Heart left ventricle (tissue), 16 donors: ENCODE measurements around the gene VEZT. TPM values are rescaled to one million over a fixed set of nuclear protein-coding genes. Genes with fewer than 3 reads are reported as not detected.

Source experiments
- ATAC-seq, 4 donors: fragments of 200-7000 bp; cut with Tn5 transposase; one replicate each; pipeline ENCODE4 v1.9.1; 2020 to 2022; ENCODE audit warnings: moderate library complexity in 4 of 4, mild to moderate bottlenecking in 3 of 4, moderate number of reproducible peaks in 1 of 4
- DNase-seq, 5 donors: peaks; one replicate each; pipeline ENCODE4 v3.0.0-alpha.2; 2020
- H3K27ac ChIP-seq, 12 donors: fragments of 200-600 bp; sonication (generic) in 4 of 12; one replicate each; pipeline versions ENCODE4 v1.5.0 to v1.8.0; 2016 to 2022; ENCODE audit warnings: mild to moderate bottlenecking in 2 of 12
- H3K27me3 ChIP-seq, 9 donors: fragments of 200-600 bp; sonication (generic) in 2 of 9; one replicate each; pipeline versions ENCODE4 v1.5.1 to v1.8.0; 2016 to 2022; ENCODE audit warnings: mild to moderate bottlenecking in 3 of 9
- H3K36me3 ChIP-seq, 9 donors: fragments of 200-600 bp; sonication (generic) in 2 of 9; one replicate each; pipeline versions ENCODE4 v1.5.0 to v1.8.0; 2018 to 2022; ENCODE audit warnings: mild to moderate bottlenecking in 2 of 9
- H3K4me1 ChIP-seq, 12 donors: fragments of 200-600 bp; sonication (generic) in 4 of 12; one replicate each; pipeline versions ENCODE4 v1.5.0 to v1.8.0; 2016 to 2022; ENCODE audit warnings: mild to moderate bottlenecking in 3 of 12
- H3K4me3 ChIP-seq, 12 donors: fragments of 200-600 bp; sonication (generic) in 4 of 12; one replicate each; pipeline versions ENCODE4 v1.5.0 to v1.8.0; 2017 to 2022; ENCODE audit warnings: mild to moderate bottlenecking in 9 of 12, moderate library complexity in 4 of 12
- H3K9me3 ChIP-seq, 12 donors: fragments of 200-600 bp; sonication (generic) in 4 of 12; one replicate each; pipeline versions ENCODE4 v1.5.0 to v1.8.0; 2016 to 2022; ENCODE audit warnings: mild to moderate bottlenecking in 1 of 12
- POLR2A ChIP-seq, 2 donors: fragments of 450-650 bp; IDR thresholded peaks; one replicate each; pipeline ENCODE4 v1.6.1; 2017; ENCODE audit warnings: antibody characterized with exemption in 2 of 2, mild to moderate bottlenecking in 2 of 2, moderate library complexity in 2 of 2
- WGBS, 4 donors: extraction: QIAGEN DNeasy Blood & Tissue Kit in 2 of 4; methylation state at CpG; one replicate each; pipeline versions ENCODE4 v1.1.5 to v1.1.7; 2013 to 2018; 5-methylcytosine and 5-hydroxymethylcytosine counted together
- intact Hi-C, 10 donors: fragments of 100-400 bp; cut with DNase I; formaldehyde crosslinking; loops; one replicate each; pipeline versions ENCODE4 v1.11.1 to v1.14.2; 2022
- polyA plus RNA-seq, 2 donors: library from polyadenylated mRNA; stranded (reverse); fragments of 200-250 nt; gene quantifications; one replicate each; pipeline ENCODE4 v1.2.3, GENCODE V29; 2013
- total RNA-seq, 9 donors: library from RNA; depleted of rRNA in 2 of 9; stranded (reverse); fragments of >200 nt in 2 of 9; fragmentation: NEBNext Ultra II Directional in 3 of 9; extraction: Animal tissue kit (Norgen Biotek cat#: 25700) in 3 of 9; gene quantifications; one replicate each; pipeline versions ENCODE4 v1.1.0 to v1.2.4, GENCODE V29; 2016 to 2023
- TF ChIP-seq, protein P1 (sequence below), 12 donors: fragments of 200-600 bp; sonication (generic) in 4 of 12; IDR thresholded peaks; one replicate each; pipeline versions ENCODE4 v1.5.0 to v1.8.0; 2018 to 2022; ENCODE audit warnings: antibody characterized with exemption in 12 of 12, mild to moderate bottlenecking in 5 of 12
- donor health status: ischemic (EF 13 %, LVEDD 7.1; RV severe dilation, severe dysfunction).
- donor health status: healthy with polysubstance abuse.
- donor health status: DM: no; HTN: yes; CAD: no.
- donor health status: DM: no; HTN: no; CAD: no.
- donor health status: ischemic (EF 25% LVEDD 6.9; RV normal size, moderate dysfunction).
- donor health status: ischemic (EF 25% LVEDD 5.7; RV mildly dilated, moderate dysfunction).
- donor health status: healthy.
- donor health status: DM: yes; HTN: yes; CAD: no.
- donor health status: ischemic (EF 35%, LVEDD 5.7; RV mildly dilated, moderate dysfunction).
- donor health status: nonischemic (EF 11% LVEDD 7.7; RV severe dilation, severe dysfunction).
- donor health status: DM: yes; HTN: yes; CAD: no.
- donor health status: PGD.
- donor health status: ischemic (EF 29% LVEDD 5.4; RV normal size, mild dysfunction).
- donor health status: nonischemic (EF 23%, LVEDD 6.1; RV moderate dilation, normal function).

The VEZT gene
- total and polyA plus RNA-seq, 11 donors: 14.6 to 89.9 (median 65.2) TPM

DNA sequence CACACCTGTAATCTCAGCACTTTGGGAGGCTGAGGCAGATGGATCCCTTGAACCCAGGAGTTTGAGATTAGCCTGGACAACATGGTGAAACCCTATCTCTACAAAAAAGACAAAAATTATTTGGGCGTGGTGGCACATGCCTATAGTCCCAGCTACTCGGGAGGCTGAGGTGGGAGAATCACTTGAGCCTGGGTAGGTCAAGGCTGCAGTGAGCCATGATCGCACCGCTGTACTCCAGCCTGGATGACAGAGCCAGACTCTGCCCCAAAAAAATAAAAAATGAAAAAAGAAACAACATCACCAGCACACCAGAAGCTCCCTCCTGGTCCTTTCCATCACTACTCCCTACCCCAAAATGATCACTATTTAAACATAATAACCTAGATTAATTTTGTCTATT lies 2.6 kb downstream of the VEZT start:
- no peak for ATAC-seq
- Histone ChIP-seq H3K36me3 (peaks cover 0 to 11% (median 7%) of the 10 kb centered on the region in 9 donors), H3K4me3 (no peak overlapping the region), H3K4me1 (peaks cover 0 to 56% (median 29%) of the 10 kb centered on the region in 12 donors), H3K27me3 (no peaks in the 10 kb centered on the region), H3K27ac (peak overlapping the region in 1 of 12 donors; percentile 4), H3K9me3 (no peaks in the 10 kb centered on the region)
- TF ChIP-seq, protein P1, sequence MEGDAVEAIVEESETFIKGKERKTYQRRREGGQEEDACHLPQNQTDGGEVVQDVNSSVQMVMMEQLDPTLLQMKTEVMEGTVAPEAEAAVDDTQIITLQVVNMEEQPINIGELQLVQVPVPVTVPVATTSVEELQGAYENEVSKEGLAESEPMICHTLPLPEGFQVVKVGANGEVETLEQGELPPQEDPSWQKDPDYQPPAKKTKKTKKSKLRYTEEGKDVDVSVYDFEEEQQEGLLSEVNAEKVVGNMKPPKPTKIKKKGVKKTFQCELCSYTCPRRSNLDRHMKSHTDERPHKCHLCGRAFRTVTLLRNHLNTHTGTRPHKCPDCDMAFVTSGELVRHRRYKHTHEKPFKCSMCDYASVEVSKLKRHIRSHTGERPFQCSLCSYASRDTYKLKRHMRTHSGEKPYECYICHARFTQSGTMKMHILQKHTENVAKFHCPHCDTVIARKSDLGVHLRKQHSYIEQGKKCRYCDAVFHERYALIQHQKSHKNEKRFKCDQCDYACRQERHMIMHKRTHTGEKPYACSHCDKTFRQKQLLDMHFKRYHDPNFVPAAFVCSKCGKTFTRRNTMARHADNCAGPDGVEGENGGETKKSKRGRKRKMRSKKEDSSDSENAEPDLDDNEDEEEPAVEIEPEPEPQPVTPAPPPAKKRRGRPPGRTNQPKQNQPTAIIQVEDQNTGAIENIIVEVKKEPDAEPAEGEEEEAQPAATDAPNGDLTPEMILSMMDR (IDR thresholded peaks at IDR 0.05): no peak
- no peak for TF ChIP-seq POLR2A (IDR thresholded peaks at IDR 0.05)
- intact Hi-C loops: loop anchor here in 1 of 10 donors (10.0 kb wide), 1 partner anchor 55 kb away; no protein-coding TSS in a partner anchor
- WGBS, 4 donors: 82 to 97% (median 90%) methylated on average over 4 of the region's 4 CpGs
- no peak for DNase-seq

DNA sequence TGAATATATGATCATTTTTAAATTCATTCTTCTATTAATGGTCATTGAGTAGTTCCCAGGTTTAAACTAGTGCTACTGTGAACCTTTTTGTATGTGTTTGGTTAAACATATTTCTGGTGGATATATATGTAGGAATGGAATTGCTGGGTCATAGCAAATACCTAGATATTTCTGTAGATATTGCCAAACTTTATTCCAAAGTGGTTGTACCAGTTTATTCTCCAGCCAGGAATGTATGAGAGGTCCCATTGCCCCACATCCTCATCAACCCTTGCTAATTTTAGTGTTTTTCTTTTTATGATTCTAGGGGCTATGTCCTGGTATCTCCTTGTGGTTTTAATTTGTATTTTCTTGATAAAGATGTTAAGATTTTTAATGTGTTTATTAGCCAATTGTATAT lies 3.1 kb downstream of the VEZT start:
- Histone ChIP-seq H3K36me3 (peaks cover 0 to 14% (median 8%) of the 10 kb centered on the region in 9 donors), H3K27me3 (no peaks in the 10 kb centered on the region), H3K4me1 (peaks cover 0 to 51% (median 24%) of the 10 kb centered on the region in 12 donors), H3K27ac (peak overlapping the region in 1 of 12 donors; percentile 25), H3K9me3 (no peaks in the 10 kb centered on the region), H3K4me3 (no peak overlapping the region)
- ATAC-seq (no peak), DNase-seq (no peak)
- intact Hi-C loops: loop anchor here in 1 of 10 donors (10.0 kb wide), 1 partner anchor 54 kb away; no protein-coding TSS in a partner anchor
- no peak for TF ChIP-seq POLR2A (IDR thresholded peaks at IDR 0.05)
- TF ChIP-seq, protein P1 (IDR thresholded peaks at IDR 0.05): no peak

DNA sequence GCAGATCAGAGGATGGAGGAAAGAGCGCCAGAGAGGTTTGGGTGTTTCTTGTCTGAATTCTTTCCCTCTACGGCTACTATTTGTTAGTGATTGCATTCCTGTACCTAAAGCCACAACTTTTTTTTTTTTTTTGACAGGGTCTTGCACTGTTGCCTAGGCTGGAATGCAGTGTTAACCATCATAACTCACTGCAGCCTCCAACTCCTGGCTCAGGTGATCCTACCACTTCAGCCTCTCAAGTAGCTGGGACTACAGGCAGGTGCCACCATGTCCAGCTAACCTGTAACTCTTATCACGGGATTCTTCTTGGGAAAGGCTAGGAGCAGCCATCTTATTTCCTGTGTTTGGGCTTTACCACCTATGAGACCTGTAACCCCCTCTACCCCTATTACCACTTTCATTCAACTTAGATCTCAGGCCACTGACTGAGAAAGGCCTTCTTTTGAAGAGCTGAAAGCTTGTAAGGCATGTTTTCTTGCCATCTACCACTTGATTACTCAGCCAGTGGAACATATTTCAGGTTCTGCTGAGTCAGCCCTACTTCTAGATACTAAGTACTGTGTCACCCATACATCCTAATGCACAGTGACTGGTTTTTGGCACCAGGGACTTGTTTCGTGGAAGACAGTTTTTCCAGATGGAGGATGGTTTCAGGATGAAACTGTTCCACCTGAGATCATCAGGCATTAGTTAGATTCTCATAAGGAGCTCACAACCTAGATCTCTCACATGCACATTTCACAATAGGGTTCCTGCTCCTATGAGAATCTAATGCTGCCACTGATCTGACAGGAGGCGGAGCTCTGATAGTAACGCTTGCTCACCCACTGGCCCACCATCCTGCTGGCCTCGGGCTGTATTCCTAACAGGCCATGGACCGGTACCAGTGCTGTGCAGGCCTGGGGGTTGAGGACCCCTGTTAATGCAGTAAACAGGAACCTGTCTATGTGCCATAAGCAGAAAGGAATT lies 6.9 kb downstream of the VEZT start:
- peaks cover 0 to 59% (median 19%) of the 10 kb centered on the region in 12 donors for H3K4me1 ChIP-seq
- intact Hi-C loops: loop anchor here in 1 of 10 donors (10.0 kb wide), 1 partner anchor 50 kb away; no protein-coding TSS in a partner anchor
- ATAC-seq (peak in 1 of 4 donors; percentile 28), DNase-seq (no peak)
- TF ChIP-seq POLR2A (IDR thresholded peaks at IDR 0.05): no peak
- TF ChIP-seq, protein P1 (IDR thresholded peaks at IDR 0.05): no peak
- H3K36me3 ChIP-seq: peaks cover 0 to 14% (median 8%) of the 10 kb centered on the region in 9 donors
- no peak overlapping the region for H3K4me3 ChIP-seq
- no peaks in the 10 kb centered on the region for H3K27me3 ChIP-seq
- WGBS, 4 donors: 84 to 90% (median 88%) methylated on average over 6 to 8 of the region's 8 CpGs
- H3K27ac ChIP-seq: no peak overlapping the region
- no peaks in the 10 kb centered on the region for H3K9me3 ChIP-seq

DNA sequence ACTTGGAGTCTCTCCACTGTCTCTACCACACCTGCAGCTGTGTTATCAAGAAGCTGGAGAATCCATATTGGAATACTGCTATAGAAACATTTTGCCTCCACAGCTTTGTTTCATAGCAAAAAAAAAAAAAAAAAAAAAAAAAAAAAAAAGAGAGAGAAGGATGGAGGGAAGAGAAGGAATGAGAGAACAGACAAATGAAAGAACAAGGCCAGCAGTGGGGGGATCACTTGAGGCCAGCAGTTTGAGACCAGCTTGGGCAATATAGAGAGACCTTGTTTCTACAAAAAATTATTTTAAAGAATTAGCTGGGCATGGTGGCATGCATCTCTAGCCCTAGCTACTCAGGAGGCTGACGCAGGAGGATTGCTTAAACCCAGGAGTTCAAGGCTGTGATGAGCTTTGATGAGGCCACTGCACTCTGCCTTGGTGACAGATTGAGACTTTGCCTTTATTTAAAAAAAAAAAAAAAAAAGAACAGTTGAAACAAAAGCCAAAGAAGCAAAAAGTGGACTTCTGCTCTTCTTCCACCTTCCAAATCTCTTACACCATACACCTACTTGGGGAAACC lies 8.1 kb downstream of the VEZT start:
- intact Hi-C loops: loop anchor here in 1 of 10 donors (10.0 kb wide), 1 partner anchor 49 kb away; no protein-coding TSS in a partner anchor
- H3K27me3 ChIP-seq: no peaks in the 10 kb centered on the region
- DNase-seq (no peak), ATAC-seq (no peak)
- no peak overlapping the region for H3K27ac ChIP-seq
- TF ChIP-seq, protein P1 (IDR thresholded peaks at IDR 0.05): no peak
- no peak for TF ChIP-seq POLR2A (IDR thresholded peaks at IDR 0.05)
- H3K36me3 ChIP-seq: peaks cover 0 to 14% (median 8%) of the 10 kb centered on the region in 9 donors
- peaks cover 0 to 58% (median 22%) of the 10 kb centered on the region in 12 donors for H3K4me1 ChIP-seq
- 96 to 99% (median 97%) methylated on average over 1 of the region's 1 CpG for WGBS, 4 donors
- H3K9me3 ChIP-seq: no peaks in the 10 kb centered on the region
- no peak overlapping the region for H3K4me3 ChIP-seq
